B cell (primary cell): Measurements from ENCODE around the gene NPW. TPM values are rescaled to one million over a fixed set of nuclear protein-coding genes. Genes with fewer than 3 reads are reported as not detected.

ENCODE experiments used
- ATAC-seq: fragments of 200-7000 bp; cut with Tn5 transposase; one replicate; pipeline ENCODE4 v1.10.0; 2021; ENCODE audit warnings: low read depth, mild to moderate bottlenecking, moderate number of reproducible peaks, moderate library complexity
- CTCF ChIA-PET: fragments of 350-600 bp; sonication (Branson Sonifier 250); formaldehyde crosslinking; loops from one replicate; lab custom pipeline; 2021; ENCODE audit warnings: antibody characterized with exemption, inconsistent platforms; lab: Charles Lee
- POLR2A ChIA-PET: fragments of 350-600 bp; sonication (Branson Sonifier 250); formaldehyde crosslinking; loops from one replicate; lab custom pipeline; 2021; ENCODE audit warnings: antibody characterized with exemption; lab: Charles Lee
- DNase-seq: peaks from one replicate; pipeline ENCODE4 v3.0.0; 2013
- H2AFZ ChIP-seq: 2 replicates; pipeline ENCODE4 v1.6.1; 2012; ENCODE audit warnings: mild to moderate bottlenecking, low read depth, low read length; ENCODE audit not compliant: insufficient read depth, poor library complexity, severe bottlenecking
- H3K27ac ChIP-seq, 2 donors: 1 replicate in 1 of 2; 2 replicates in 1 of 2; pipeline ENCODE4 v1.5.1; 2012 to 2013; ENCODE audit warnings: low read length in 2 of 2, mild to moderate bottlenecking in 2 of 2, moderate library complexity in 1 of 2
- H3K27me3 ChIP-seq, 4 experiments: fragments of 200-600 bp in 1 of 4; sonication (generic) in 1 of 4; replicated peaks in 1 of 4; 1 replicate in 2 of 4; 2 replicates in 2 of 4; pipeline versions ENCODE4 v1.6.1 to v1.7.0; 2013 to 2016; ENCODE audit warnings: low read length in 3 of 4, mild to moderate bottlenecking in 2 of 4, mixed read lengths in 1 of 4, moderate library complexity in 1 of 4; ENCODE audit not compliant: insufficient read depth in 4 of 4, control insufficient read depth in 3 of 4; ENCODE audit errors: control extremely low read depth in 1 of 4
- H3K36me3 ChIP-seq, 2 experiments: replicated peaks in 1 of 2; 1 replicate in 1 of 2; 2 replicates in 1 of 2; pipeline versions ENCODE4 v1.6.1 to v1.7.1; 2013; ENCODE audit warnings: low read length in 1 of 2; ENCODE audit not compliant: insufficient read depth in 2 of 2, control insufficient read depth in 1 of 2; ENCODE audit errors: control extremely low read depth in 1 of 2, extremely low read depth in 1 of 2
- H3K4me1 ChIP-seq, 2 donors: fragments of 200-600 bp in 1 of 2; sonication (generic) in 1 of 2; 1 replicate in 1 of 2; 2 replicates in 1 of 2; pipeline versions ENCODE4 v1.5.1 to v1.6.1; 2013 to 2017; ENCODE audit warnings: low read length in 2 of 2; ENCODE audit not compliant: control insufficient read depth in 2 of 2, insufficient read depth in 2 of 2
- H3K4me2 ChIP-seq: replicated peaks from 2 replicates; pipeline ENCODE3; 2012; ENCODE audit warnings: mild to moderate bottlenecking, low read depth, low read length; ENCODE audit not compliant: poor library complexity, severe bottlenecking
- H3K4me3 ChIP-seq, 5 experiments: fragments of 200-600 bp in 1 of 5; sonication (generic) in 1 of 5; 1 replicate in 3 of 5; 2 replicates in 2 of 5; pipeline versions ENCODE4 v1.5.1 to v1.7.0; 2011 to 2016; ENCODE audit warnings: low read length in 4 of 5, mild to moderate bottlenecking in 4 of 5, low read depth in 2 of 5, control low read depth in 1 of 5, moderate library complexity in 1 of 5; ENCODE audit not compliant: insufficient read depth in 1 of 5; ENCODE audit errors: control extremely low read depth in 1 of 5, extremely low read depth in 1 of 5
- H3K79me2 ChIP-seq: fragments of 200-600 bp; sonication (generic); one replicate; pipeline ENCODE4 v1.6.0; 2016; ENCODE audit warnings: low read length; ENCODE audit not compliant: control insufficient read depth, insufficient read depth
- H3K9ac ChIP-seq: fragments of 200-600 bp; sonication (generic); 2 replicates; pipeline ENCODE4 v1.6.1; 2017; ENCODE audit warnings: mild to moderate bottlenecking, low read length, moderate library complexity
- H3K9me3 ChIP-seq, 3 donors: one replicate each; pipeline versions ENCODE4 v1.6.1 to v1.7.1; 2013; ENCODE audit warnings: low read length in 2 of 3; ENCODE audit not compliant: control insufficient read depth in 2 of 3, insufficient read depth in 1 of 3; ENCODE audit errors: control extremely low read depth in 1 of 3
- H4K20me1 ChIP-seq: 2 replicates; pipeline ENCODE4 v1.6.0; 2012; ENCODE audit warnings: mild to moderate bottlenecking, low read length; ENCODE audit not compliant: insufficient read depth, control insufficient read depth, poor library complexity, severe bottlenecking
- H3K27ac Mint-ChIP-seq: one replicate; pipeline ENCODE4 v1.8.0; 2021; ENCODE audit warnings: mixed read lengths
- H3K27me3 Mint-ChIP-seq: one replicate; pipeline ENCODE4 v1.8.0; 2021; ENCODE audit warnings: mixed read lengths
- H3K4me1 Mint-ChIP-seq: one replicate; pipeline ENCODE4 v1.8.0; 2021; ENCODE audit warnings: mixed read lengths
- H3K4me3 Mint-ChIP-seq: one replicate; pipeline ENCODE4 v1.8.0; 2021; ENCODE audit warnings: mixed read lengths
- H3K9me3 Mint-ChIP-seq: one replicate; pipeline ENCODE4 v1.8.0; 2022; ENCODE audit warnings: mixed read lengths; ENCODE audit not compliant: insufficient read depth
- CTCF ChIP-seq: fragments of 200-600 bp; IDR thresholded peaks from one replicate; pipeline ENCODE4 v1.8.0; 2022; ENCODE audit warnings: antibody characterized with exemption, mild to moderate bottlenecking
- EZH2 ChIP-seq: IDR thresholded peaks from 2 replicates; pipeline ENCODE4 v1.6.1; 2012; ENCODE audit warnings: borderline replicate concordance, low read depth, mild to moderate bottlenecking, moderate library complexity, low read length; ENCODE audit not compliant: insufficient read depth, poor library complexity, severe bottlenecking
- WGBS: methylation state at CpG from one replicate; pipeline ENCODE4 v1.1.5; 2013; ENCODE audit warnings: missing lambda C conversion rate; ENCODE audit not compliant: insufficient coverage; 5-methylcytosine and 5-hydroxymethylcytosine counted together
- intact Hi-C: fragments of 100-400 bp; cut with micrococcal nuclease; formaldehyde crosslinking; loops from one replicate; pipeline ENCODE4 v1.10.0; 2022
- polyA plus RNA-seq: library from polyadenylated mRNA; depleted of rRNA; stranded (reverse); fragments of >200 nt; gene quantifications from 2 replicates; pipeline ENCODE4 v1.2.3, GENCODE V29; 2012
- total RNA-seq, 2 donors: library from RNA; stranded (reverse); fragments of 120-200 nt in 1 of 2; gene quantifications; 1 replicate in 1 of 2; 2 replicates in 1 of 2; pipeline versions ENCODE4 v1.2.3 to v1.2.4, GENCODE V29; 2013 to 2022

NPW gene
- total and polyA plus RNA-seq, 2 donors (not counting 1 experiment from before 2014, with no cell fraction given), result 0.13 to 1.7 TPM

- 96% methylated on average over 8 of the region's 8 CpGs for WGBS
These were observed 13.3 kb upstream of the NPW start for GRCh38 chr16:2006317-2006716.

More at GRCh38 chr16:2006317-2006716, 13.3 kb upstream of the NPW start:
- peaks cover 47% of the 10 kb centered on the region for H3K4me1 Mint-ChIP-seq
- TF ChIP-seq EZH2, result no peak
- TF ChIP-seq CTCF, result no peak
- ChIA-PET CTCF (interaction anchor here (4.9 kb wide), 1 partner anchor 135 kb away, joined by 46 read pairs; no protein-coding TSS in a partner anchor), POLR2A (no interaction called here)
- peaks cover 76% of the 10 kb centered on the region for H4K20me1 ChIP-seq
- no peaks in the 10 kb centered on the region for H3K27me3 Mint-ChIP-seq
- intact Hi-C loops, result no loop called here
- no peak overlapping the region for H3K27ac ChIP-seq
- peaks cover 42 to 56% of the 10 kb centered on the region in 2 donors for H3K4me1 ChIP-seq
- H3K27me3 ChIP-seq, result no peaks in the 10 kb centered on the region
- H3K4me3 ChIP-seq, result no peak overlapping the region
- no peak overlapping the region for H2AFZ ChIP-seq
- H3K27ac Mint-ChIP-seq, result peak overlapping the region; percentile 10
- H3K9me3 ChIP-seq, result no peaks in the 10 kb centered on the region
- H3K79me2 ChIP-seq, result peaks cover 76% of the 10 kb centered on the region
- H3K9me3 Mint-ChIP-seq, result no peaks in the 10 kb centered on the region
- H3K36me3 ChIP-seq, result peaks cover 0 to 29% of the 10 kb centered on the region in 2 experiments
- DNase-seq, result no peak
- H3K4me2 ChIP-seq, result no peak overlapping the region
- peak overlapping the region; percentile 44 for H3K4me3 Mint-ChIP-seq
- ATAC-seq, result no peak
- H3K9ac ChIP-seq, result no peak overlapping the region
